GM18508 (cell line): Measurements from ENCODE around the gene ATXN2.

Source experiments
- ATAC-seq: cut with Tn5 transposase; IDR thresholded peaks from one replicate; pipeline ENCODE4 v1.9.1; 2021; ENCODE audit warnings: moderate number of reproducible peaks; ENCODE audit not compliant: insufficient read depth, unreplicated experiment

Gene ATXN2

DNA sequence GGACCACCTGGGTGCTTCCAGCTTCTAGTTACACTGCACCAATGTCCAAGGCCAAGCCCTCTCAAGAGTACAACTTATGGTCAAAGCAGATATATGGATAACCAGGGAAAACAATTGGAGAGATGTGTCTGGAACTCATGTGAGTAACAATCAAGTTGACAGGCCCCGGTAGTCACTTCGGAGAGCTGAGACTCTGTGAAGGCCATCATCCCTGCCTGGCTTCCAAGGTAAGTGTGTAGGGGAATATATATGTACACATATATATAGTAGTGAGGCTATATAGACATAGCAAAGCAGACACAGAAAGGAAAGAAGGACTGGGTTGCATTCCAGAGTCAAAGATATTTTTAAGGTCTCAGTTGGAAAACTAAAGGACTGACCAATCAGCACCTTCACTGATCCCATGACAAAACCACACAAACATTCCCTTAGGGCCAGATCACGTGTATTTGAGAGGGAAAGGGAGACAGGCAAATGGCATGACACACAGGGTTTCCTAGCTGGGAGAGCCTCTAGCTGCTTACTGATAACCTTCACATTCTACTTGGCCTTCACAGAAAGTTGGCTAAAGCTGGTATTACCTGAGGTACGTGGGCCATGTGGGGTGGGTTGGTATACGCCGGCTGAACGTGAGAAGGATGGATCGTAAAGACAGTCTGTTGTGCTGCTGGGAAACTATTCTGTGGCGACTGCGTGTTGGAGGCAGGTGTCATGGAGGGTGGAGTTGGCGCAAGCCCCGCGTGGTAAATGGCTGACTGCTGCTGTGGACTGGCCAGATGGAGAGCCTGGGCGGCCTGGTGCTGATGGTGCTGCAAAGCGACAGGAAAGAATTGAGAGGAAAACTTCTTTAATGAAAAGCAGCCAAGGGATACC lies 143.4 kb downstream of the ATXN2 start:
- ATAC-seq = no peak

DNA sequence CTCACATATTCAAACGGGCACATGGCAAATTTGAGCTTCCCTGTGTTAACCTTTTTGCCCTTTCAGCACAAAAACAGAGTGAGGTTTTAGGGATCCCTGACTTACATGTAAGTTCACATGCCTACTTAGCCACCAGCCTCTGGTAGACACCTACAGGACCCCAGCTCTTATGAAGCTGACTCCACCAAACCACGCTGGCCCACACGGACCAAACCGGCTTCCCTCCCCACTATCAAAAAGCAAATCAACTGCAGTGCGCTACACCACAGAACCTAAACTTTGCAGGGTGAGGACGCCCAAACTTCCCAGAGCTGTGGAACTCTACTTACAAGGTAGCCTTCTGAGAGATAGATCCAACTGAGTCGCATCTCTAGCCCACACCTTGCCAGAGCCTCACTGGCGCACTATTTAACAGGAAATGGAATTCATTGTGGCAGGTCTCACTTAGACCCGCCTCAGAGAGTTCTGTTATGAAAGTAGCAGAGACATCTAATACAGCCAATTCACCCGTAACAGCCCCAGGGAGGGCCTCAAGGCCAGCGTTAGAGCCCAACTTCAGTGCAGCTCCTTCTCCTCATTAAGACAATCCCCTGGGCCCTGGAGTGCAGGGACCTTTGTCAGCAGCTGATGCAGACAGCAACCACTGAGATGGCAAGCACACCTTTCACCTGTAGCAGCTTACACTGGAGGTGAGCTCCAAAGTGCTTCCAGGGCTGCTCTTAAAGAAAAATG lies 144.2 kb downstream of the ATXN2 start:
- no peak for ATAC-seq

DNA sequence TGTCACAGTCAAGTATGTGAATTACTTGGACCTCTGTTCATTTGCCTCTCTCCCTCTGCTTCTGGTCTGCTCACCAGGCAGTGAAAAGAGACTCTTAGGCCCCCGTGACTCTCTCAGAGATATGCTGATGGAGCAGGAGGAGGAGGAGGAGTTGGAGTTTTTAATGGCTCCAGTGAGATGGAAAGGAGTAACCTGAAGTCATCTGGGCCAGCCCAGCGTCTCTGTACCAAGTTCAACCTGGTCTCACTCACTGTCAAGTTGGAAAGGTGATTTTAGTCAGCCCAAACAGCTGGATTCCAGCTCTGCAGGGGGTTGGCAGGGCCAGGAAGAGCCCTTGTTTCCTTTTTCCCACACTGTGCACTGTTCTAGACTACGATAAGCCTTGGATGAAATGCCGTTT lies 144.8 kb downstream of the ATXN2 start:
- ATAC-seq = no peak

DNA sequence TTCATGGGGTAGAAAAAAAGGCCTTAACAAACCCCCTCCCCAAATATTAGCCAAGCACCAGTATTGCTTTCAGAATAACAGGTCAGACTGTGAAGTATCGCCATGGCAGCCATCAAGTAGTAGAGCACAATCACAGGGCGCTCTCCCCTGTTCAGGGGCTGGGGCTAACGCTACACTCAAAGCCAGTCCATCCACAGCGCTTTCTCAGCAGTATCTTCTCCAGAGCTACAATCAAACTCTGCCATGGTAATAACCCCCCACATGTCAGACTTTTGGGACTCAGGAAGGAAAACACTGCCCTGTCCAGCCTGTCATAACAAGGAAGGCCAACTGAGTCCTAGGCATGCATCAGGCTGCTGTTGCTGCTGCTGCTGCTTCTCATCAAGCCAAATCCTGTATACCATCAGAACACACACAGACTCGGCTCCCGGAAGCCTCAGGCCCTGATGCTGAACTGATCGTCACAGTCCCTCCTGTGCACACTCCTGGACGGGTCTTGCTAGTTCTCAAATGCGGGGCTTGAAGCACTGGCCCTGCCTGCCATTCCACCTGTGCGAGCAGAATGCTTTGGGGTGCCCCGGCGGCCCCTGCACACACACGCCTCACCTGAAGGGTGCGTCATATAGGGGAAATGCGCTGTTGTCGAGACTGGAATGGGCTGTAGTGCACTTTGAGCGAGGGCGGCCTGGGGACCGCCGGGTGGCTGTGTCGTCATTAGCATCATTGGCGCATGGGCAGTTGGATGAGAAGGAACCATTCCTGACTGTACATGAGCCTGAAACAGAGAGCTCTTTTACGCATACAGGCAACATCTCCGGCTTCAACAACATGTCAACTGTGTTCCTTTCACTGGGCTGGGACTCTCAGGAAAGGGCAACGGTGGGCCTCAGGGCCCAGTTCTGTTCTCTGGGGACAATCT lies 145.8 kb downstream of the ATXN2 start:
- ATAC-seq = no peak

DNA sequence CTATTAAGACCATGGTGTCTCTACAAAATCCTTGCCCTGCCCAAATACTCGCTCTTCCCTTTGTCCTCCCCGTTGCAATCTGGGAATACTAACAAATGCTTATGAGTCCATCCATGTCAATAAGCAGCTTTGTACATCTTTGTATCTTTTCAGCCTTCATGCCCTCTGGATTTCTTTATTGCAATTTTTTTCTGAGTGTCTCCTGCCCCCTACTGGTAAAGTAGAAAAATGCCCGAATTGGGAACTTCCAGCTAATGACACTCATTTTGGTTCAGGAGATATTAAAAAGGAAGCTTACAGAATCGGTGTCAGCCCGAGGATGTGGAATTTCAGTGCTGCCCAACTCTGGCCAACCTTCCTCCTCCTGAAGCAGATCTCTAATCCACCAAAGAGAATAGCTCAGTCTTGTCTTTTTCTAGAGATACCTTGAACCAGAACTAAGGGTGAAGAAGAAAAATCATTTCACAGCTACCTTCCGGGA lies 147.4 kb downstream of the ATXN2 start:
- ATAC-seq = no peak

DNA sequence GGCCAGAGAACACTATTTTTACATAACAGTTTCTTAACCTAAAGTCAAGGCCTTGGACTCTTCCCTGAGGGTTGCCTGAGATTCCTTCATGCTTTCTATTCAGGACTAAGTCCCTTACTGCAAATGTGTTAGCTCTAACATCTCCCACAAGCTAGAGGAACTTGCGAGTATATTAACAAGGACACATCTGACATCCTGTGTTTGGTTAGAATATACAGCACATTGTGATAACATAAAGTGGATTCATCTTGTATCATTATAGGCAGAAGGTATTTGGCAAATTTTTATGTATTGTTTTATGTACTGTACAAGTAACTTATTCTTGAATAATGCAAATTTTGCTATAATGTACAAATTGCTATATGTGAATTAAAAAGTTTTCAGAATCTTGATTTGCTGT lies 147.9 kb downstream of the ATXN2 start:
- no peak for ATAC-seq

DNA sequence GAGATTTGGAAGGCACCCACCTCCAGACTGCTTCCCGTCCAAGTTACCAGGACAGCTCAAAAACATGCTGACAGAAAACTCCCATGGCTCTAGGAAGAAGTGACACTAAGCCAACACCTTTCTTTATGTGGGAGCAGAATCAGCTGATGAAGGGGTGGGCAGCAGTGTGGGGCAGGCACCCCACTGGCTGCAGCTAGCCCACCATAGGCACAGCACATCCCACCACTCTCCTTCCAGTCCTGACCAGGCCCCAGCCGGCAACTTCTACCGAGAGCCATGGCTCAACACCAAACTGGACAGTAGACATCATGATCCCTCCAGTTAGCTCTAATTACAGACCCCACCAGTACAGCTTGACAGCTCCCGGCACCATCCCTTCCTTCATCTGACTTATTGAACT lies 148.4 kb downstream of the ATXN2 start:
- no peak for ATAC-seq

DNA sequence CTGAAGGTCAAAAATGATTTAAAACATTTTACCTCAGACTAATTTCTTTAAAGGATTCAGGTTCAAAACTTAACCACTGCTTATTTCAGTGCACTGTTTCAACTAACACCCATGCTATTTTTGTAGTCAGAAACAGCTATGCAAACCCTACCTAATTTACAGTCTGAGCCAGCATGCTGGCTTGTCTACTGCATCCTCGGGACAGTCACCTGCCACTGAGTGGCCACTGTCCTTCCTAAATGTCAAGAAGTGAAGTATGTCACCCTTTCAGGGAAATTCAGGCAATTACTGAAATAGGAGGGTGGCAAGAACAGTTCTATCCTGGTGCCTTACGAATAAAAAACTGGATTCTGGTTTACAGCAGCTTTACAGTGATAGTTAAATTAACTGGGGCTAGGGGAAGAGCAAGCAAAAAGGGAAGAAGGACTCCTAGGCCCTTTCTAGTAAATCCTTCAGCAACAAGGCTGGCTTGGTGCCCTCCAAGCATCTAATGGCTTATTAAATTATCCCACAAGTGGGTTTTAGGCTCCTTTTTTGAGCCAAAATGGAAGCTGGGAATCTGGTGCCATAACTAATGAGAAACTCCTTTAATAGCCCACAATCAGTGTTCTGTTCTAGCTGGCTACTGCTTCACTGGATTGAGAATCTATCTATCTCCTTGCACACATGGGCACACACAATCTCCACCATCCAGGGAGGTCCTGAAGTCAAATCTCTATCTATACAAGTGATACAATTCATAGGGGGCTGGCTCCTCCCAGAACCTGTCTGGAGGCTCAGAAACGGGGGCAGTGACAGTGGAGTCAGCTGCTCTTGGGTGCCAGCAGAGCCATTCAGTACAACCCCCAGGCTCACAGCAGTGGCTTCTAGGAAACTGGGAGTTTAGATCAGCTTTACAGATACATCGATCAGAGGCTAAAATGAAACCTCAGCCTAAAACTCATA lies 150.0 kb downstream of the ATXN2 start:
- ATAC-seq = no peak

DNA sequence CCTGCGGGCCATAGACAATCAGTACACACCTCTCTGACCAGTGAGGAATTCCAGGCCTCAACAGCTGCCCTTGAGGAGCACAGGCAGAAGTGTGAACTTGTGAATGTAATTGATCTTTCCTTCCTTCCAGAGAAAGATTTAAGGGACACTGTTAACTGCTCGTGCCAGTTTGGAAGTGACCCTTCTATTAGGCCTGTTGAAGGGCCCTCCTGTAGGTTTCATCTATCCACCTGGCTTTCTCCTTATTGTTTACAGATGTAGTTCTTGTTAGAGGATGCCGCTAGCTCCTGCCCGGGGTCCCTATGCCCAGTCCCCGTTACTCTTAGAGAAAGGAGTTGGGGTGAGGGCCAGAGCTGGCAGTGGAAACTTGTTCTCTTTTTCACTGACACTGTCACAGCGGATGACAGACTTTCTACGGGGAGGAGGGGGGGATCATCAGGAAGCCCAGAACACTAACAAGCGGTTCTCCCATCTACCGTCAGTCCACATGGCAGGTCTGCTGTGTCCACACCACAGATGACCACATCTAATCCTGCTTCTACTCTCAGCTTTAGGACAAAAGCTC lies 150.8 kb downstream of the ATXN2 start:
- no peak for ATAC-seq

DNA sequence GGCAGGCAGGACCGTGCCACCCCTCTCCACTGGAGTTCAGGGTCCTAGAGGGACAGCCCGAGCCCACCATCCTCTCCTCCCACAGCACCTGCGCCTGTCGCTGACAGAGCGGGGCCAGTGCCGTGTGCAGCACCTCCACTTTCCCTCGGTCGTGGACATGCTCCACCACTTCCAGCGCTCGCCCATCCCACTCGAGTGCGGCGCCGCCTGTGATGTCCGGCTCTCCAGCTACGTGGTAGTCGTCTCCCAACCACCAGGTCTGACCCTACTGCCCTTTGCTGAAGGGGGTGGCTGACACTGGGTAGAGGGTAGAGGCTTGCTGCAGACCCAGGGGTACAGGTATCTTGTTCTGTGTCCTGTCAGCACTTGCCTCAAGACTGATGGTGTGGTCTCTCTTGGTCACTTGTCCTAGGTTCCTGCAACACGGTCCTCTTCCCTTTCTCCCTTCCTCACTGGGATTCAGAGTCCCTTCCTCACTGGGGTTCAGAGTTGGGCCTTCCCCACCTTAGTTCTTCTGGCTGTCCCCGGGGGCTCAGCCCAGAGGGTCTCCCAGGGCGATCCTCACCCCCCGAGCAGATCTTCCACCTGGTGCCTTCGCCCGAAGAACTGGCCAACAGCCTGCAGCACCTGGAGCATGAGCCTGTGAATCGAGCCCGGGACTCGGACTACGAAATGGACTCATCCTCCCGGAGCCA lies 151.4 kb downstream of the ATXN2 start:
- ATAC-seq = no peak

DNA sequence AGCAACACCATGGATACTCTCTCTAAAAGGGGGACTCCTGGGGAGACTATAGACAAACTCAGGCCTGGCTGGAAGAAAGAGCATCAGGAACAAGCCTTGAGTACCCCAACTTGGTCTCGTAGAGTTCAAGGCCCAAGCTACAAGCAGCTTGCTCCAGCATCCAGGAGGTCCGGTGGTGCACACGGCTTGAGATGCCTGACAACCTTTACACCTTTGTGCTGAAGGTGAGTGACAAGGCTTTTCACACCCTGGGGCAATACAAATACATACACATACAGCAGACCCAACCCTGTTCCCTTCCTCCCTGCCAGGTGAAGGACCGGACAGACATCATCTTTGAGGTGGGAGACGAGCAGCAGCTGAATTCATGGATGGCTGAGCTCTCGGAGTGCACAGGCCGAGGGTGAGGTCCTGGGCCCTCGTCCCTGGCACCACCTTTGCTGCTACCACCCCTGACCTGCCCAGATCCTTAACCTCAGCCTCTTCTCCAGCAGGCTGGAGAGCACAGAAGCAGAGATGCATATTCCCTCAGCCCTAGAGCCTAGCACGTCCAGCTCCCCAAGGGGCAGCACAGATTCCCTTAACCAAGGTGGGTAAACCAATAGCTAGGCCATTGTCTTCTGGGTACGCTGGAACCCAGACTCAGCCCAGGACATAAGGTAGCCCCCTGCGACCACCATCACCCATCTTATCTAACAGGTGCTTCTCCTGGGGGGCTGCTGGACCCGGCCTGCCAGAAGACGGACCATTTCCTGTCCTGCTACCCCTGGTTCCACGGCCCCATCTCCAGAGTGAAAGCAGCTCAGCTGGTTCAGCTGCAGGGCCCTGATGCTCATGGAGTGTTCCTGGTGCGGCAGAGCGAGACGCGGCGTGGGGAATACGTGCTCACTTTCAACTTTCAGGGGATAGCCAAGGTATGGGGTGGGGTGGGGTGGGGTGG lies 152.2 kb downstream of the ATXN2 start:
- no peak for ATAC-seq

DNA sequence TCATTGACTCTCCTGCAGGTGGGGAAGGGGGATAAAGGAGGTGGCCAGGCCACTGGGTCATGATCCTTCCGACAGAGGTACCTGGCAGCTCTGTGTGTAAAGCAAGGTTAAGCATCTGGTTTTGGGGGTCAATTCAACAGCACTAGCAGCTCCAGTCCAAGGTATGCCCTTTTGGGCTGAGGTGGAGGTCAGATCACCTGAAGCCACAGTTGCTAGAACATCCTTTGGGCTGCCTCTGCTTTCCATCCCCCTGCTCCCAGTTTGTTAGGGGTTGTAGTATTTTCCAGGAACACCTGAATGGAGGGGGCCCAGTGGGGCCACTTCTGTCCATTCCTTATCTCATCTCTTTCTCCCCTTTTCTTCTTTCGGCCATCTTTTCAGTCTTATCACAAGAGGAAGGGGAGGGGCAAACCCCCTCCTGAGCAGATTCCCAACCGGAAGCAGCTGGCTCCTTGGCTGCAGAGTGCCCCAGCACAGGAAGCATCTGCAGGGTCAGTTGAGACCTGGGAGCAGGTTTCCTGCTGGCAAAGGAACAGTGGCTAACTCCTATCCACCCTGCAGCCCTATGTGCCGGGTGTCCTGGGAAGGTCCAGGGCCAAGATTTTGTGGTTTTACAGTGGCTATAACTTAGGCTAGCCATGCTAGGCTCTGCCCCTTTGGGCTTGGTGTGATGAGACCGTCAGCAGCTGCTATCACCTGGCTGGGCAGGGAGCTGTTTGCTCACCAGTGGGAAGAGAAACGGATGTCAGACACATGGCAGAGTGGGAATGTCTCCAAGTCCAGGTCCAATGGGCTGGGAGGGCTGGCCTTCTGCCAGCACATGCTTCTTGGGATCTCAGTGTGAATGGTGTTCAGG lies 153.2 kb downstream of the ATXN2 start:
- ATAC-seq = no peak

DNA sequence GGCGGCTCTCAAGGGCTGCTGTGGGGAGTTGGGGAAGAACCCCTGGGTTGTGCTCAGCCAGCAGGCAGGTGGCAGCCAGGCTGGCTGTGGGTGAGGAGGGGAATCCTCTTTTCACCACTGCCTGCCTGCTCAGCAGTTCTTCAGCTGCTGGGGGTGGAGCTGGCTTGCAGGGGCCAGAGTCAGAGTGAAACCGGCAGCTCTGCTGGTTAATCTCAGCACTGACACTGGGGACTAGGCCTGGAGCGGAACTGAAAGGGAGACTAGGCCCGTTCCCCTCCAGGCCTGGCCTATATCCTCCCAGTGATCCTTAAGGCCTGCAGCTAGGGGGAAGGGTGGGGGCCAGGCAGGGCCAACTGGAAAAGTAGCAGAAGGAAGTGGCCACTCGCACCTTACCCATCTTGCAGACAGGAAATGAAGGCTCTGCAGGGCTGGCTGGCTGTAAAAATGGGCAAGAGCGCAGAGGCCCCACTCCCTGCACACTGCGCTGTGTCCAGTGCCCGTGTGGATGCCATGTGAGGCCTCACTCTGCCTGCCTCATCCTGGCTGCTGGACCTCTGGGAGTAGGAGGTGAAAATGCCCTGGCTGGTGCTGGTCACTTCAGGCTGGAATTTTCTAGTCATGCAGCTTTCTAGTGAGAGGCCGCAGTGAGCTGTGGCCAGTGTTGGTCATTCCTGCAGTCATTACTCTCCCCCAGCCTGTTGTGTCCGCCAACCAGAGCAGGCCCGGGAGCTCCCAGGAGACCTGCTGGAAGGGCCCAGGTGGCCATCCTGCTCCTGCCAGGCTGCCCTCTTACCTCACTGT lies 154.0 kb downstream of the ATXN2 start:
- ATAC-seq = peak; percentile 68

DNA sequence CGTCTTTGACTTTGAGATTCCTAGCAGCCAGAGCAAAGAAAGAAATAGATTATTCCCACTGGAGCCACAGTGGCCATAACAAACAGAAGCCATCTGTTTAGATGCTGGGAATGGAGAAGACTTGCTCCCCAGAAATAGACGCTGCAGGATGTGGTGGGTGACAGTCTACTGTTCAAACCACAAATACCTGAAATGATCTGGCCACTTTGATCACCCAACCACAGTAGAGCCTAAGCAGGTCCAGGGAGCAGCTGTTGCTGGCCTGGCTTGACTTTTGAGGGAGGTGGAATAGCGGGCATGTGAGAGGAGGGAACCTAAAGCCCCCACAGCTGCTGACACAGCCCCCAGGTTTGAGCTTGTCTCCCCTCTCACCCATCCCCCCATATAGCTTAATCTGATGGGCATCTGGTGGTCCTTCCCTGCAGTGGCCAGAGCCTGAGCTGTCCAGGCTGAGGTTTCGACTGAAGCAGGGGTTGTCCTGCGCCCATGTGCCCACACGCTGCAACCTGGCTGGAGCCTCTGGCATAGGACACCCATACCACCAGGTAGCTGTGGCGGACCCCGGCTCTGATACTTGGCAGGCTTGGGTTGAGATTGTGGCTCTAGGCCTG lies 154.7 kb downstream of the ATXN2 start:
- ATAC-seq = no peak

DNA sequence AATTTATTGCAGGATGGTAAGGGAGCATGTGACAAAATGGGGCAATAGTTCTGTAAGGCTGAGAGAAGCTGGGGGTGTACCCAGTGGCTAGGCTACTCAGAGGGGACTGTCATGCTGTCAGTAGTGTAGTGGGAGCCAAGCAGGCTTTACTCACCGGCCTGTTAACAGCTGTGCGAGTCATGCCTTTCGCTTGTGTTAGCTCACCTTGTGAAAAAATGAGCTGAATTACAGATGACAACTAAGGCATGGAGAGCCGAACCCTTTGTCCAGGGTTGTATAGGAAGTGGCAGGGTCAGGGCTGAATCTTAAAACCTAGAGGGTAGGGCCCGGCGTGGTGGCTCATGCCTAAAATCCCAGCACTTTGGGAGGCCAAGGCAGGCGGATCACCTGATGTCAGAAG lies 155.5 kb downstream of the ATXN2 start:
- ATAC-seq = no peak
